ENCODE data around the gene PDCL2. TPM values are rescaled to one million over a fixed set of nuclear protein-coding genes. Genes with fewer than 3 reads are reported as not detected.

The PDCL2 gene
- polyA plus RNA-seq, 1 donor from 2014 or later: not detected

DNA sequence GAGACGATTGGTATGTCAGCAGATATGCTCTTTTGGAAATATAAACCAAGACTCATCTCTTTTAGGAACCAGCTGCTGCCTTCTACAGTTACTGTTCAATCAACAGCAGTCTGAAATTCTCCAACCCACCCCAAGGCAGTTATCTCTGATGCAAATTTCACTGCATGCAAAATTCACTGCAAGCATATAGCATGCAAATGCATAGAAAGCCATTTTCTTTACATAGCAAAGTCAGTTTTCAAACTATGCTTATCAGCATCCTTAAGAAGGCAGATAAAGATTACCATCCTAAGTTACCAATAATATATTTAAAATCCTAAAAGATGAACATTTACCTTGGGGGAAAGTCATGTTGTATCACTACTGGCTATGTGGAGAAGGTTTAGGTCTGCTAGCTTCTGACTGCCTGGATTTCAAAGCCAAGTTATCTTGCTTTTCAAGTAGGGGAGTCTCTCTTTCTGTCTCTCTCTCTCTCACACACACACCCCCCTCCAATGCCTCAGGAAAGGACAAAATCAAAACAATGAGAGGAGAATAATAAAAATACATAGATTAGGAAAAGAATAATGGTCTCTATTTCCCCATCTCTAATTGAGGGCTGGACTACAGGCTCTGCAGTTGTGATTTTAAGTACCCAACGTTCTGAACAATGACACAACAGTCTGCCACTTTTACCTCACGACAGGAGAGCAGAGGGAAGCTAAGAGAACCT, 42.5 kb upstream of the PDCL2 start:
- H3K4me2 ChIP-seq (ENCODE audit: low read length): peak overlapping the region; percentile 85
- H4K20me1 ChIP-seq (ENCODE audit: insufficient read depth): no peaks in the 10 kb centered on the region
- TF ChIP-seq SMC3 (conservative IDR thresholded peaks at IDR 0.05; ENCODE audit: poor library complexity) (no peak), RAD21 (conservative IDR thresholded peaks at IDR 0.05) (no peak), EZH2 (IDR thresholded peaks at IDR 0.05; ENCODE audit: borderline replicate concordance, insufficient read depth, low read length, poor library complexity, severe bottlenecking) (no peak), POLR2AphosphoS5 (IDR thresholded peaks at IDR 0.05) (no peak), MXI1 (conservative IDR thresholded peaks at IDR 0.05; ENCODE audit: poor library complexity, severe bottlenecking) (no peak), TAF1 (IDR thresholded peaks at IDR 0.05; ENCODE audit: low read depth) (no peak), EP300 (conservative IDR thresholded peaks at IDR 0.05; ENCODE audit: poor library complexity, severe bottlenecking) (no peak)
- TF ChIP-seq, protein P1, sequence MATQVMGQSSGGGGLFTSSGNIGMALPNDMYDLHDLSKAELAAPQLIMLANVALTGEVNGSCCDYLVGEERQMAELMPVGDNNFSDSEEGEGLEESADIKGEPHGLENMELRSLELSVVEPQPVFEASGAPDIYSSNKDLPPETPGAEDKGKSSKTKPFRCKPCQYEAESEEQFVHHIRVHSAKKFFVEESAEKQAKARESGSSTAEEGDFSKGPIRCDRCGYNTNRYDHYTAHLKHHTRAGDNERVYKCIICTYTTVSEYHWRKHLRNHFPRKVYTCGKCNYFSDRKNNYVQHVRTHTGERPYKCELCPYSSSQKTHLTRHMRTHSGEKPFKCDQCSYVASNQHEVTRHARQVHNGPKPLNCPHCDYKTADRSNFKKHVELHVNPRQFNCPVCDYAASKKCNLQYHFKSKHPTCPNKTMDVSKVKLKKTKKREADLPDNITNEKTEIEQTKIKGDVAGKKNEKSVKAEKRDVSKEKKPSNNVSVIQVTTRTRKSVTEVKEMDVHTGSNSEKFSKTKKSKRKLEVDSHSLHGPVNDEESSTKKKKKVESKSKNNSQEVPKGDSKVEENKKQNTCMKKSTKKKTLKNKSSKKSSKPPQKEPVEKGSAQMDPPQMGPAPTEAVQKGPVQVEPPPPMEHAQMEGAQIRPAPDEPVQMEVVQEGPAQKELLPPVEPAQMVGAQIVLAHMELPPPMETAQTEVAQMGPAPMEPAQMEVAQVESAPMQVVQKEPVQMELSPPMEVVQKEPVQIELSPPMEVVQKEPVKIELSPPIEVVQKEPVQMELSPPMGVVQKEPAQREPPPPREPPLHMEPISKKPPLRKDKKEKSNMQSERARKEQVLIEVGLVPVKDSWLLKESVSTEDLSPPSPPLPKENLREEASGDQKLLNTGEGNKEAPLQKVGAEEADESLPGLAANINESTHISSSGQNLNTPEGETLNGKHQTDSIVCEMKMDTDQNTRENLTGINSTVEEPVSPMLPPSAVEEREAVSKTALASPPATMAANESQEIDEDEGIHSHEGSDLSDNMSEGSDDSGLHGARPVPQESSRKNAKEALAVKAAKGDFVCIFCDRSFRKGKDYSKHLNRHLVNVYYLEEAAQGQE (IDR thresholded peaks at IDR 0.05; ENCODE audit: borderline replicate concordance): no peak
- TF ChIP-seq, protein P2, sequence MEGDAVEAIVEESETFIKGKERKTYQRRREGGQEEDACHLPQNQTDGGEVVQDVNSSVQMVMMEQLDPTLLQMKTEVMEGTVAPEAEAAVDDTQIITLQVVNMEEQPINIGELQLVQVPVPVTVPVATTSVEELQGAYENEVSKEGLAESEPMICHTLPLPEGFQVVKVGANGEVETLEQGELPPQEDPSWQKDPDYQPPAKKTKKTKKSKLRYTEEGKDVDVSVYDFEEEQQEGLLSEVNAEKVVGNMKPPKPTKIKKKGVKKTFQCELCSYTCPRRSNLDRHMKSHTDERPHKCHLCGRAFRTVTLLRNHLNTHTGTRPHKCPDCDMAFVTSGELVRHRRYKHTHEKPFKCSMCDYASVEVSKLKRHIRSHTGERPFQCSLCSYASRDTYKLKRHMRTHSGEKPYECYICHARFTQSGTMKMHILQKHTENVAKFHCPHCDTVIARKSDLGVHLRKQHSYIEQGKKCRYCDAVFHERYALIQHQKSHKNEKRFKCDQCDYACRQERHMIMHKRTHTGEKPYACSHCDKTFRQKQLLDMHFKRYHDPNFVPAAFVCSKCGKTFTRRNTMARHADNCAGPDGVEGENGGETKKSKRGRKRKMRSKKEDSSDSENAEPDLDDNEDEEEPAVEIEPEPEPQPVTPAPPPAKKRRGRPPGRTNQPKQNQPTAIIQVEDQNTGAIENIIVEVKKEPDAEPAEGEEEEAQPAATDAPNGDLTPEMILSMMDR (IDR thresholded peaks at IDR 0.05; ENCODE audit: poor library complexity, severe bottlenecking): no peak
- peak overlapping the region; percentile 47 for H3K27ac ChIP-seq (ENCODE audit: low read length)
- H3K9ac ChIP-seq (ENCODE audit: low read length): peak overlapping the region; percentile 46
- no peaks in the 10 kb centered on the region for H3K9me2 ChIP-seq (ENCODE audit: insufficient read depth, low read length)
- H3K4me3 ChIP-seq (ENCODE audit: low read length): peak overlapping the region; percentile 82
- no peaks in the 10 kb centered on the region for H3K27me3 ChIP-seq (ENCODE audit: insufficient read depth, low read depth, low read length)
- peak overlapping the region; percentile 37 for H2AFZ ChIP-seq (ENCODE audit: low read depth, low read length)
- no peaks in the 10 kb centered on the region for H3K36me3 ChIP-seq (ENCODE audit: insufficient read depth, low read length)
- H3F3A ChIP-seq (ENCODE audit: insufficient read depth, low read length, poor library complexity, severe bottlenecking): peaks cover 8% of the 10 kb centered on the region
- no peaks in the 10 kb centered on the region for H3K9me3 ChIP-seq (ENCODE audit: low read length)
- H3K79me2 ChIP-seq (replicated peaks; ENCODE audit: insufficient read depth, low read length): no peaks in the 10 kb centered on the region

DNA sequence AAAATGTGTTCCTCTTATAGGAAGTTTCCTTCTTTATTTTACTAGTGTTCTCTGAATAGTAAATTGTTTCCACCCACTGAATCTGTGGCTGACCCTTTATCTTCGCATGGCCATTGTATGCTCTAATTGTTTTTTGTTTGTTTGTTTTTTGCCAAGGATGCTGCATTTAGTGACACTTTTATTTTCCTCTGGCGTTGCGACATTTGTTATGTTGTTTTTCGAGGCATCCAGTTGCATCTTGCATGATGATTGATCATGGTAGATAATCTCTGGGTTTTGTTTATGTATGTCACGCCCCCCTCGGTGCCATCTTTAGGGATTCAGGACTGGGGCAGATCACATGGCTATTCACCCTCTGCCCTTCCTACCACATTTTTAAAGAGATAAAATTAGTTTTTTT, 41.9 kb upstream of the PDCL2 start:
- H3K9me2 ChIP-seq (ENCODE audit: insufficient read depth, low read length): no peaks in the 10 kb centered on the region
- no peak overlapping the region for H2AFZ ChIP-seq (ENCODE audit: low read depth, low read length)
- H3K4me2 ChIP-seq (ENCODE audit: low read length): peak overlapping the region; percentile 85
- no peaks in the 10 kb centered on the region for H3K27me3 ChIP-seq (ENCODE audit: insufficient read depth, low read depth, low read length)
- H3K27ac ChIP-seq (ENCODE audit: low read length): no peak overlapping the region
- no peaks in the 10 kb centered on the region for H3K79me2 ChIP-seq (replicated peaks; ENCODE audit: insufficient read depth, low read length)
- H3K9me3 ChIP-seq (ENCODE audit: low read length): no peaks in the 10 kb centered on the region
- H3K9ac ChIP-seq (ENCODE audit: low read length): no peak overlapping the region
- TF ChIP-seq EP300 (conservative IDR thresholded peaks at IDR 0.05; ENCODE audit: poor library complexity, severe bottlenecking): no peak
- H4K20me1 ChIP-seq (ENCODE audit: insufficient read depth): no peaks in the 10 kb centered on the region
- peaks cover 8% of the 10 kb centered on the region for H3F3A ChIP-seq (ENCODE audit: insufficient read depth, low read length, poor library complexity, severe bottlenecking)
- peak overlapping the region; percentile 82 for H3K4me3 ChIP-seq (ENCODE audit: low read length)
- no peaks in the 10 kb centered on the region for H3K36me3 ChIP-seq (ENCODE audit: insufficient read depth, low read length)

Data from neural cell (in vitro differentiated cells).